Activated CD8-positive, alpha-beta memory T cell treated with anti-CD3 and anti-CD28 coated beads for 4 hours (primary cell): ENCODE data around the gene GAS2L2.
"Not testable (repeated sequence)": the region's sequence is repeated elsewhere in the genome, so short reads cannot be mapped to it uniquely, and the experiment has no call there.

Experiments used
- DNase-seq, 2 donors: peaks; one replicate each; pipeline ENCODE4 v3.0.0-alpha.2; 2020; ENCODE audit warnings: low read depth in 2 of 2

Gene GAS2L2

GRCh38 chr17:35728551-35728950 lies 24.5 kb downstream of the GAS2L2 start:
- no peak for DNase-seq

- DNase-seq, result no peak
These were observed 25.4 kb downstream of the GAS2L2 start for GRCh38 chr17:35727635-35728034.

- no peak for DNase-seq
These were observed 26.0 kb downstream of the GAS2L2 start for GRCh38 chr17:35726953-35727460.

- DNase-seq, result no peak
These were observed 26.7 kb downstream of the GAS2L2 start for GRCh38 chr17:35726127-35726952.

GRCh38 chr17:35725802-35726126 lies 27.3 kb downstream of the GAS2L2 start:
- no peak for DNase-seq

- DNase-seq, result no peak
These were observed 28.0 kb downstream of the GAS2L2 start for GRCh38 chr17:35725058-35725457.

- DNase-seq, result no peak
These were observed 29.3 kb downstream of the GAS2L2 start for GRCh38 chr17:35723735-35724134.

- no peak for DNase-seq
These were observed 35.6 kb downstream of the GAS2L2 start for GRCh38 chr17:35717475-35717874.

- no peak for DNase-seq
These were observed 36.1 kb downstream of the GAS2L2 start for GRCh38 chr17:35716897-35717465.

- DNase-seq, result no peak
These were observed 36.9 kb downstream of the GAS2L2 start for GRCh38 chr17:35716173-35716572.

- DNase-seq, result no peak
These were observed 37.6 kb downstream of the GAS2L2 start for GRCh38 chr17:35715416-35715815.

GRCh38 chr17:35714988-35715387 lies 38.1 kb downstream of the GAS2L2 start:
- DNase-seq, result no peak

GRCh38 chr17:35713069-35713728 lies 39.8 kb downstream of the GAS2L2 start:
- no peak for DNase-seq

- no peak for DNase-seq
These were observed 42.1 kb downstream of the GAS2L2 start for GRCh38 chr17:35710950-35711349.

GRCh38 chr17:35709874-35710273 lies 43.2 kb downstream of the GAS2L2 start:
- no peak for DNase-seq

- DNase-seq, result no peak
These were observed 44.1 kb downstream of the GAS2L2 start for GRCh38 chr17:35708951-35709350.

GRCh38 chr17:35708149-35708548 lies 44.9 kb downstream of the GAS2L2 start:
- DNase-seq, result no peak

GRCh38 chr17:35705705-35706104 lies 47.3 kb downstream of the GAS2L2 start:
- DNase-seq, result no peak

- no peak for DNase-seq
These were observed 47.8 kb downstream of the GAS2L2 start for GRCh38 chr17:35705230-35705629.

GRCh38 chr17:35703308-35703707 lies 49.7 kb downstream of the GAS2L2 start:
- not testable (repeated sequence) for DNase-seq

GRCh38 chr17:35701491-35701890 lies 51.5 kb downstream of the GAS2L2 start:
- DNase-seq, result no peak

- DNase-seq, result no peak
These were observed 52.9 kb downstream of the GAS2L2 start for GRCh38 chr17:35700150-35700549.

GRCh38 chr17:35698800-35699199 lies 54.2 kb downstream of the GAS2L2 start:
- DNase-seq, result no peak
